Activated naive CD4-positive, alpha-beta T cell treated with anti-CD3 and anti-CD28 coated beads, Interleukin-2, amount 10 ng/mL, durations not matched to agents 7 days and 5 days (primary cell): ENCODE data around the gene TBC1D2B.

Experiments used
- CTCF ChIA-PET: fragments of 350-600 bp; sonication (Branson Sonifier 250); formaldehyde crosslinking; loops from one replicate; lab custom pipeline; 2021; ENCODE audit warnings: antibody characterized with exemption; lab: Charles Lee
- DNase-seq: peaks from one replicate; pipeline ENCODE4 v3.0.0-alpha.2; 2020
- H3K27ac Mint-ChIP-seq: one replicate; pipeline ENCODE4 v1.8.0; 2021; ENCODE audit warnings: mild to moderate bottlenecking, moderate library complexity, mixed read lengths
- H3K27me3 Mint-ChIP-seq: one replicate; pipeline ENCODE4 v1.8.0; 2021; ENCODE audit warnings: mild to moderate bottlenecking, mixed read lengths
- H3K36me3 Mint-ChIP-seq: one replicate; pipeline ENCODE4 v1.8.0; 2021; ENCODE audit warnings: mixed read lengths
- H3K4me1 Mint-ChIP-seq: one replicate; pipeline ENCODE4 v1.8.0; 2021; ENCODE audit warnings: mixed read lengths
- H3K4me3 Mint-ChIP-seq: one replicate; pipeline ENCODE4 v1.8.0; 2021; ENCODE audit warnings: mild to moderate bottlenecking, moderate library complexity, mixed read lengths
- H3K9me3 Mint-ChIP-seq: one replicate; pipeline ENCODE4 v1.8.0; 2021; ENCODE audit warnings: mixed read lengths

The TBC1D2B gene

DNA sequence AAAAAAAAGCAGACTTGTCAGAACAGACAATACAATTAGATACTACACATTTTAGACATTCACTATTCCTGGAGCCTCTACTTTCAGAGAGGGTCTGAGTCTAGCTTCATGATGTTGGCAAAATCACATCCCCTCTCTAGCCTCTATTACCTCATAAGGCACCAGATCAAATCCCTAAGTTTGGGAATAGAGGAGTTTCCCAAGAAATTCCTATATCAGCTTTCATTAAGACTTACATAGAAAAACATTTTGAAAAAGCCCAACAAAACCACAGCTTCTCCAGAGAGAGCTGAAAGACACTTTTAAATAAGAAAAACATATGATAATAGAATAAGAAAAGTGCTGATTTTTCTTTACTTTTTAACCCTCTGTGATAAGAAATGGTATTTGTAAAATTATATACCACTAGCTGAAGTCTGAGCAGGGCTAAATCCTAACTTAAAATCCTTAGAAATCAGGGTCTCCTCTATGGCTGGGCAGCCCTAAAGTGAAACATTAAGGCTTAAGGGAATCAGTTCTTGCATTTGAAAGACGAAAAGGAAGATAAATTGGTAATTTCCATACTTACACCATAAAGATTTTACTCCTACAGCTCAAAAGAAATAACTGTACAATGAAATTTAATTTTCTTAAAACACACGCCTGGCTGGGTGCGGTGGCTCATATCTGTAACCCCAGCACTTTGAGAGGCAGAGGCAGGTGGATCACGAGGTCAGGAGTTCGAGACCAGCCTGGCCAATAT, 4.3 kb downstream of the TBC1D2B start:
- Mint-ChIP-seq H3K9me3 (no peaks in the 10 kb centered on the region), H3K27me3 (no peaks in the 10 kb centered on the region), H3K4me3 (peak overlapping the region; percentile 1), H3K36me3 (peaks cover 43% of the 10 kb centered on the region), H3K4me1 (peaks cover 57% of the 10 kb centered on the region), H3K27ac (peak overlapping the region; percentile 80)
- CTCF ChIA-PET = interaction anchor here (0.7 to 6.7 kb wide), 6 partner anchors 23 to 114 kb away, joined by 3 to 69 read pairs (median 5); no protein-coding TSS in a partner anchor
- DNase-seq = no peak

DNA sequence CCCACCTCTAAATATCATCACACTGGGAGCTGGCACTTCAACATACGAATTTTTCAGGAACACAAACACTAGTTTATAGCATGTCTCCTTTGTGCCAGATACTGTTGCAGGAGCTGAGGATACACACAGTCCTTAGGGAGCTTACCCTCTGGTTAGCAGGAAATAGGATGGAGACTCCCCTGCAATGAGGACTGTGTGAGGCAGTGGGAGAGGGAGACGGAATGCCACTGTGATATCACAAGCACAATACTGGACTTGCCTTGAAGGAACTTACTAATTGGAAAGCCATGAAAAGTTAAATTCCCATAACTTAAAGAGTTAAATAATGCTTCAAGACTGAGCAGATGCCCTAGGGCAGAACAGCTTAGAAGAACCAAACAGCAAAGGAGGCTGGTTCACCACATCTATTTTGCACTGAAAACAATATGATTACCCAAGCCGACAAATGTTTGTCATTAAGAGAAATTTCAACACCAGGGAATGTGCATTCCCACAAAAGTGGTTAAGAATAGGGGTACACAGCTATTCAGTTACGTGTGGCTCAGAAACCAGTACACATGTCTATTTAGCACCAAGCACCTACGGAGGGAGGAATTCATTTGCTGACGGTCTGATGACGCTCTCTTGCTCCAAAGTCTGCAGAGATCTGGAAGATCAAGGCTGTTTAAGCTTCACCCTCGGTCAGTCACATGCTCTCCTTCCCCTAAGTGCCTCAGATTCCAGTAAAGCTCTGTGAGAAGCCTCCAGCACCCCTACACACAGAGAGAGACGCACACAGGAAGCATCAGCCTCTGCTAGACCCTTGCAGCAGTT, 5.2 kb downstream of the TBC1D2B start:
- Mint-ChIP-seq H3K36me3 (peaks cover 45% of the 10 kb centered on the region), H3K27me3 (no peaks in the 10 kb centered on the region), H3K9me3 (no peaks in the 10 kb centered on the region), H3K4me3 (peak overlapping the region; percentile 1), H3K27ac (peak overlapping the region; percentile 80), H3K4me1 (peaks cover 52% of the 10 kb centered on the region)
- CTCF ChIA-PET = interaction anchor here (1.2 to 6.7 kb wide), 6 partner anchors 16 to 113 kb away, joined by 3 to 69 read pairs (median 5); no protein-coding TSS in a partner anchor
- no peak for DNase-seq

DNA sequence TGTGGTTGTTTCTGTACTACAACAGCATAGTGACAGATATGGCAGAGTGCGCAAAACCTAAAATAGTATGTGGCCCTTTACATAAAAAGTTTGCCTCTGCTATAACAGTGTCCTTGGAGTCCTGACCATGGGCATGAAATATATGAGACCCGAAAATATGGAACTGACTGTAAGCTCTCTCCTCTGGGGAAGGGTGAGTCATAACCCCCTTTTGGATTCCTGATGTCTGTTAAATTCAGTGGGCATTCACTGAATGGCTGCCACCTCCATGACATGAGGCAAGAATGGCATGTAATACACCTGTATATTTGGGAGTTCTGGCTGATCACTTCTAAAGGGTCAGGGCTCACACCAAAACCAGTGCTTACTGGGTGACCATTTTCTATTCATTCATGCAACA, 6.1 kb downstream of the TBC1D2B start:
- Mint-ChIP-seq H3K27me3 (no peaks in the 10 kb centered on the region), H3K4me3 (no peak overlapping the region), H3K36me3 (peaks cover 46% of the 10 kb centered on the region), H3K9me3 (no peaks in the 10 kb centered on the region), H3K4me1 (peaks cover 49% of the 10 kb centered on the region), H3K27ac (peak overlapping the region; percentile 80)
- no peak for DNase-seq
- CTCF ChIA-PET = interaction anchor here (1.2 to 6.7 kb wide), 4 partner anchors 15 to 40 kb away, joined by 3 to 69 read pairs (median 21); no protein-coding TSS in a partner anchor

DNA sequence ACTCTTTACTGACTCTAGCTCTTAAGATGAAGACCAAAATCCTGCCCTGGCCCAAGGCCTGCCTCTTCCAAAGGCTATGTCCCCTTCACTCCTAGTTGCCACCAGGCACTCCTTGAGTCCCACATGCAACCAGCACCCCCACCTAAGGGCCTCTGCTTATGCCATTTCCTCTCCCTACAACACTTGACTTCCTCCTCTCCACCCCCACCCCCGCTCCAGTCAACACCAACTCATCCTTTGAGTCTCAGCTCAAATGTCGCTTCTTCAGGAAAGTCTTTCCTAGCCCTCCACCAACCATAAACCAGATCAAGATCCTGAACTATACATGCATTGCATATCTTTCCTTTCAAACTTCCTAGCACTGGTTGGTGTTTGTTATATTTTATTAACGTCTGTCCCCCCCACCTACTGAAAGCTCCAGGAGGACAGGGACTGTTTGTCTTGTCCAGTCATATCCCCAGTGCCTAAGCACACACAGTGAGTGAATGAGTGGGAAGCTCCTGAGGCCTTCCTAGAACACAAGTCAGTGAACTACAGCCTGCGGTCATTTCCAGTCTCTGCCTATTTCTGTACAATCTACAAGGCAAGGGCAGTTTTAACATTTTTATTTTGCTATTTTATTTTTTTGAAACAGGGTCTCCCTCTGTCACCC, 7.3 kb downstream of the TBC1D2B start:
- no peaks in the 10 kb centered on the region for H3K9me3 Mint-ChIP-seq
- H3K4me3 Mint-ChIP-seq = peak overlapping the region; percentile 59
- H3K27ac Mint-ChIP-seq = peak overlapping the region; percentile 93
- DNase-seq = peak; percentile 62
- H3K4me1 Mint-ChIP-seq = peaks cover 37% of the 10 kb centered on the region
- CTCF ChIA-PET = interaction anchor here (0.8 to 6.7 kb wide), 10 partner anchors 9 to 160 kb away, joined by 3 to 69 read pairs (median 4); no protein-coding TSS in a partner anchor
- H3K27me3 Mint-ChIP-seq = no peaks in the 10 kb centered on the region
- peaks cover 49% of the 10 kb centered on the region for H3K36me3 Mint-ChIP-seq

DNA sequence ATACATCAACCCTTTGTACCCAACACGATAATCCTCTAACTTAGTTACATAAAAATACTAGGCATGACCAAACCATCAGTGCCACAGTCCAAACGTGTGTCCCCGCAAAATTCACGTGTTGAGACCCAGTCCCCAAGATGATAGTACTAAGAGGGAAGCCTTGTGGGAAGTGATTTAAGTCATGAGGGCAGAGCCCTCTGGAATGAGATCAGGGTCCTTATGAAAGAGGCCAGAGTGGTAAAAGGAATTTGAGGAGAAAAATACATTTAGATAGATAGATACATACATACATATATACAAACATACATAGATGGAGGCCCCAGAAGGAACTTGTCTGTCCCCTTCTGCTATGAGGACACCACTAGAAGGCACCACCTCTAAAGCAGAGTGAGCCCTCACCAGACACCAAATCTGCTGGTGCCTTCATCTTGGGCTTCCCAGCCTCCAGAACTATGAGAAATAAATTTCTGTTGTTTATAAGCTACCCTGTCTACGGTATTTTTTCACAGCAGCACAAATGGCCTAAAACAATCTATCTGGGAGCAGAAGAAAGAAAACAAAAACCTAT, 8.0 kb downstream of the TBC1D2B start:
- DNase-seq = no peak
- Mint-ChIP-seq H3K27me3 (no peaks in the 10 kb centered on the region), H3K27ac (peak overlapping the region; percentile 93), H3K36me3 (peaks cover 47% of the 10 kb centered on the region), H3K4me3 (peak overlapping the region; percentile 59), H3K4me1 (peaks cover 33% of the 10 kb centered on the region), H3K9me3 (no peaks in the 10 kb centered on the region)
- CTCF ChIA-PET = interaction anchor here (0.8 to 6.7 kb wide), 13 partner anchors 9 to 159 kb away, joined by 3 to 69 read pairs (median 5); no protein-coding TSS in a partner anchor

DNA sequence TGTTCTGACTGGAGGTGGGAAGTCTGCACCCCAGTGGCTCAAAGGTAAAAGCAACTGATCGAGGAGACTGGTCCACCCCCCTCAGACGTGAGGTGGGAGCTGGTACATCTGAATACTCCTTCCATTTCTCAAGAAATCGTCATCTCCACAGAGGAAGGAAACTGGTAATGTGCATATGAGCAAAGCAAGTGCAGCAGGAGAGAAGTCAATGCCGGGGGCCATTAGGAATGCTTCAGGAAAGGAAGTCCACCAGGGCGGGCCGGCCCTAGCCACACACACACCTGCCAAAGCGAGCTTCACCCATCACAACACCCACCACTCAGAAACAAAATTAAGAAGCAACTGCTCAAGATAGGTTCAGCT, 8.5 kb downstream of the TBC1D2B start:
- H3K9me3 Mint-ChIP-seq = no peaks in the 10 kb centered on the region
- peak overlapping the region; percentile 93 for H3K27ac Mint-ChIP-seq
- DNase-seq = no peak
- CTCF ChIA-PET = interaction anchor here (1.2 to 6.7 kb wide), 9 partner anchors 9 to 105 kb away, joined by 3 to 69 read pairs (median 5); no protein-coding TSS in a partner anchor
- peaks cover 42% of the 10 kb centered on the region for H3K36me3 Mint-ChIP-seq
- peak overlapping the region; percentile 59 for H3K4me3 Mint-ChIP-seq
- no peaks in the 10 kb centered on the region for H3K27me3 Mint-ChIP-seq
- peaks cover 28% of the 10 kb centered on the region for H3K4me1 Mint-ChIP-seq

DNA sequence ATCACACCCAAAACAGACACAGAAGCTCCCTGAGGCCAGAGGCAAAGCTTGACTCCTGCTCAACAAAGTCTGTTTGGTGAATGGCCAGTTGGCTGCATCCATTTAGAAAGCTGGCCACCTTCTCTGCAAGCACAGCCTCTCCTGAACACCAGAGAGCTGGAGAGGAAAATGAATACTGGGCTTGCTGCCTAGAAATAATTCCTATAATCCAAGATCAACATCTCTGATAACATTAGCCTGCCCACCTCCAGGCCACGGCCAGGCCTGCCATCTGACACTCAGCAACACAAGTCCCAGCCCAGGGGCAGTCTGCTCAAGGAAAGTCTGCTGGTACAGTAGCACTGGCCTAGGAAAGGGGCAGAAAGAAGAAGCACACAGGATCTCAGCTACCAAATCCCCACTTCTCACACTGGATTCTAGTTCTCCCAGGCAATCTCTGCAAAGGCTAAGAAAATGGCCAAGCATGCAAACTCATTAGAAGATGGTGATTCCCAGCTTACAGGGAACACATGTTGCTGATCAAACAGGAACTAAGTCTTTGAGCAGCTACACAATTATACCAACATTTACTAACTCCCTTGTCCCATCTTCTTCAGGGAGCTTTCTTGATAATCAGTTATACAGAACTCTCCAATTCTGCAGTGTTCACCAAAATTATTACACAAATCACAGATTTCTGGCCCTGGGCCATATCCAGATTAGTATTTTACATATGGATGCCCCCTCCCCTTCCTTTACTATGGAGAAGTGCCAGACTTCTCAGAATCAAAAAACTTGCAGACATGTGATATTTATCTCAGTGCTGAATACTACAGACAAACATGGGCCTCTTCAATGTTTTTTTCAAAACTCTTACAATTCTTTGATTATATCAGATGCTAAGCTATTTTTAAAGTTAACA, 9.9 kb downstream of the TBC1D2B start:
- peak overlapping the region; percentile 93 for H3K27ac Mint-ChIP-seq
- H3K9me3 Mint-ChIP-seq = no peaks in the 10 kb centered on the region
- peaks cover 16% of the 10 kb centered on the region for H3K4me1 Mint-ChIP-seq
- DNase-seq = no peak
- no peaks in the 10 kb centered on the region for H3K27me3 Mint-ChIP-seq
- peak overlapping the region; percentile 59 for H3K4me3 Mint-ChIP-seq
- peaks cover 39% of the 10 kb centered on the region for H3K36me3 Mint-ChIP-seq
- CTCF ChIA-PET = interaction anchor here (0.8 to 6.7 kb wide), 11 partner anchors 8 to 100 kb away, joined by 3 to 69 read pairs (median 4); no protein-coding TSS in a partner anchor

DNA sequence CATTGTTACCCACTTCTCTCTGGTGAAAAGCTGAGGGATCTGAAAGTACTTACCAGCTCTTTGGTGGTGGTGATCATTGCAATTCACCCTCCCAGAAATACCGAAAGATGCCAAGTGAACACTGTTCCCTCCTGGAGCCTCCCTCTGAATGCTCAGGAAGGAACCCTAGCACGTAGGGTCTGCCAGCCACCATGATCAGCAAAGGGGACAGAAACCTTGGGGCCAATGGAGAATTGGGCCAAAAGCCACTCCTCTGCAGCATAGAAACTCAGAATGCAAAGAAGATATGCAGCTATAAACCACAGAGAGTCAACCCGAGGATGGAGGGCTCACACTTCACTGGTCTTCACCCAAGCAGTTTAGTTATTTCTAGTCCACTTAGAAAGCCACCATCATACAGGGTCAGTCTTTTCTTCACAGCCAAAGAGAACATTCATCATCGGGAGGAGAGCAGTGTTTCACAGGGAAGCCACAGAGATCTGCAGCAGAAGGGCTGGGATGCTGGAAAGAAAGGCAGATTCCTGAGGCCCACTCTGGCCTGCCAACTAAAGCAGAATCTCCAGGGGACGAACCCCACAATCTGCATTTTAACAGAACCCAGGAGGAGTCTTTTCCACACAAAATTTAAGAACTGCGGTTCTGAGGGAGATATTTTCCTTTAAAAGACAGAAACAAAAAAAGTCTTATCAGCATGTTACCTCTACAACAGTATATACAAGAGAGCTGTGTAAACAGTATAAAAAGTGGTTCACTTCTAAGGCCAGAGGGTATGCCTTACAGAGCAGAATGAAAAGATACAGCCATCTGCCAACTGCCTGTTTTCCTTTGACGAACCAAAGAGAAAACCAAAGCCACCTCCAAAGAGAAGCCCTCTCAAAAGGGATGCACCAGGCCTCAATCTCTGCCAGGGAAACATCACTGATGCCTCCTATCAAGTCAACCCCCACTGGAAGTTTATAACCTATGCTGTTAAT, 11.3 kb downstream of the TBC1D2B start:
- Mint-ChIP-seq H3K4me1 (peaks cover 2% of the 10 kb centered on the region), H3K9me3 (no peaks in the 10 kb centered on the region), H3K36me3 (peaks cover 29% of the 10 kb centered on the region), H3K27me3 (no peaks in the 10 kb centered on the region), H3K27ac (peak overlapping the region; percentile 70), H3K4me3 (no peak overlapping the region)
- DNase-seq = no peak
- CTCF ChIA-PET = interaction anchor here (0.8 to 6.7 kb wide), 5 partner anchors 10 to 42 kb away, joined by 3 to 69 read pairs (median 4); no protein-coding TSS in a partner anchor

DNA sequence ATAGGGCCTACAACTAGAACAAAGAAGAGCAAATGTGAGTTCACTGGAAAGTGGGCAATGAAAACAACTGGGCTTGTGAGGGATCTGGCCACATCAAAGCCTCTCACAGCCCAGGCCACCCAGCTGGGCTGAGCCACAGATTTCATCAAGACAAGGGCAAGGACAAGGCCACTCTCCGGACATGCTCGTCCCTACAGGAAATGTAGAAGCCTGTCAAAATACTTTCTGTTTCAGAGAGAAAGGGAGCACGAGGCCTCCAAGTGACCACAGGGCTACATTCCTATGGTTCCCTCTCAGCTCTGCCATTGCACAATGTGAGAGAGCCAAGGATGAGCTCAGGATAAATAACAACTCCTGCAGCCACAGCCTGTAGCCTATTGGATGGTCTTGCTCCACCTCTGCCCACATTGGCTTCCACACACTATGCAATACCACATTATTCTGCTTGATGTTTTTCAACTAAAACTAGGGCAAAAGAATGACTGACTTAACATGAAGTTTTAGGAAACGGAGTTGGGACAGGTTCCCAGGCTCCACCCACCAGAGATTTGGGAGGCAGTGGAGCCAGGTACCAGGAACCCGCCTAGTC, 12.1 kb downstream of the TBC1D2B start:
- no peaks in the 10 kb centered on the region for H3K9me3 Mint-ChIP-seq
- DNase-seq = no peak
- H3K27me3 Mint-ChIP-seq = no peaks in the 10 kb centered on the region
- CTCF ChIA-PET = interaction anchor here (1.9 kb wide), 1 partner anchor 43 kb away, joined by 5 read pairs; no protein-coding TSS in a partner anchor
- H3K4me1 Mint-ChIP-seq = peaks cover 2% of the 10 kb centered on the region
- H3K27ac Mint-ChIP-seq = peak overlapping the region; percentile 70
- no peak overlapping the region for H3K4me3 Mint-ChIP-seq
- peaks cover 28% of the 10 kb centered on the region for H3K36me3 Mint-ChIP-seq

DNA sequence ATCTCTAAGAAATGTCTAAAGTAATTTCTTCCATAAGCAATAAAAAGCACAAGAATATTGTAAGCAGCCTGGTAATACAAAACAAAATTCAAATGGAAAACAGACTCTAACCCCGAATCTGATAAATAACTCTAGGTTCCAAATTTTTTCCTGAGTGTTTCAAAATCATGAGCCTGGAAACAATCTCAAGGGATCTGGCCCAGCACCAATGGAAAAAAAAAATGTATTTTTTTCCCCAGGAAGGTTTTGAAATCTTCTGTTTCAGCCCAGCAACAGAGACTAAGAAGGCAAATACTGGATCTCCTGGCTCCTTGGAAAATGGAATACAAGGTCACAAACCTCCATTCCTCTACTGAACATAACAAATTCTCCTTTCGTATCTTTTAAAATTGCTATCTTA, 13.0 kb downstream of the TBC1D2B start:
- no peaks in the 10 kb centered on the region for H3K27me3 Mint-ChIP-seq
- no peak for DNase-seq
- no peak overlapping the region for H3K4me3 Mint-ChIP-seq
- peaks cover 10% of the 10 kb centered on the region for H3K4me1 Mint-ChIP-seq
- peaks cover 23% of the 10 kb centered on the region for H3K36me3 Mint-ChIP-seq
- CTCF ChIA-PET = interaction anchor here (1.9 kb wide), 1 partner anchor 44 kb away, joined by 5 read pairs; no protein-coding TSS in a partner anchor
- no peak overlapping the region for H3K27ac Mint-ChIP-seq
- no peaks in the 10 kb centered on the region for H3K9me3 Mint-ChIP-seq

DNA sequence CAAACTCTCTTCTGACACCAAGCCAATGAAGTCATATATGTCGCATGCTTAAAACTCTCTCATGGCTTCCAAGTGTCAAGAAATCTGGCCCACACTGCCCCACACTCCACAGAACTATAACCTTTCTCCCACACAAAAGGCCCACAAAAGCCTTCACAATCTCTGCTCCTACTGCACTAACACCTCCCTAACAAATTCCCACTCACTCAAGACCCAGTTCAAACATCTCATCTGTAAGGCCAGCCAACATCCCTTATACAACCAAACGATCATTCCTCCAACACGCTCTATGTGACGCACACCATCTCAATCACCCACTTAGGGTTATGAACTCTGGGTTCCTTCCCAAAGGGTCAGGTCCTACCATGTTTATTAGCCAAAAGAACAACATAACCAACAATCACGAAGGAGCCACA, 13.5 kb downstream of the TBC1D2B start:
- CTCF ChIA-PET = no interaction called here
- Mint-ChIP-seq H3K4me1 (peaks cover 16% of the 10 kb centered on the region), H3K27ac (no peak overlapping the region), H3K4me3 (no peak overlapping the region), H3K36me3 (peaks cover 25% of the 10 kb centered on the region), H3K9me3 (no peaks in the 10 kb centered on the region), H3K27me3 (no peaks in the 10 kb centered on the region)
- DNase-seq = no peak
